SW 1271 (cell line): ENCODE results near the gene SRC.

Experiments used
- DNase-seq, 2 experiments: peaks; one replicate each; lab custom pipeline; 2025; lab: John Stamatoyannopoulos, UW

Gene SRC

DNA sequence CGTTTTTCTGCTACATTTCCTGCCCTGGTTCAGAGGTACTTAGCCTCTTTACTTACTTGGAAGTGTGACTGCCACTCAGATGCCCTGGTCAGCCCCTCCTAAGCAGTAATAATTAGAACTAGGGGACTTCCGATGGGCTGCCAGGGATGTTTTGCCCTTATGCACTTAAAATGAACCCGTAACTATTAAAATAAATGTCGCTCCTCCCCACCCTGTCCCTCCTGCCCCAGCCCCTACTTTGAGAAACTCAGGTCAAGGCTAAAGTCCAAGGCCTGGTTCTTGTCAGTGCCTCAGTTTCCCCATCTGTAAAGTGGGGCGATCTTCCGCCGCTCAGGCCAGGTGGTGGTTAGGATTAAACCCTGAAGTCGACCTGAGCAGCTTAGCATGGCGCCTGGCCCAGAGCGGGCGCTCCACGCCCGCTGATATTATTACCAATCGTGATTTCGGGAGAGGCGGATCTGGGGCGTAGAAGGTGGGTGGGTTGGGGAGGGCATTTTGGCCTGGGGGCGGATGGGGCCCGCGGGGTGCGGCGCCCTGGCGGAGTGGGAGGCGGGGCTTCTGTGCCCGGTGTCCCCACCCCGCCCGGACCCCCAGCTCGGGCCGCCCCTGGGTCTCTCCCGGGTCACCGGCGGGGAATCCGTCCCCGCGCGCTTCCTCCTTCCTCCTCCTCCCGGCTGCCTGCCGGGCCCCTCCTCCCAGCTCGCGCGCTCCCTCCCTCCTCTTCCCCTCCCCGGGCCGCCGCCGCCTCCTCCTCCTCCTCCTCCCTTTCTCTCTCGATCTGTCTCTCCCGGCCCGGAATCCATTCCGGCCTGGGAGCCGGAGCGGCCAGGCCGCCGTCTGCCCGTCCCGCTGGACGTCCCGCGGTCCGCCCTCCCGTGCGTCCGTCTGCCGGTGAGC, at the start of gene SRC:
Gene SRC (plus strand): TSS at position 802 of the 897 bp plus-strand sequence. CDS start 38,014 bp downstream, outside the sequence.
- peak in 1 of 2 experiments; percentile 41 for DNase-seq

GRCh38 chr20:37296371-37296770, 49.6 kb upstream of the SRC start:
- DNase-seq, result no peak

DNA sequence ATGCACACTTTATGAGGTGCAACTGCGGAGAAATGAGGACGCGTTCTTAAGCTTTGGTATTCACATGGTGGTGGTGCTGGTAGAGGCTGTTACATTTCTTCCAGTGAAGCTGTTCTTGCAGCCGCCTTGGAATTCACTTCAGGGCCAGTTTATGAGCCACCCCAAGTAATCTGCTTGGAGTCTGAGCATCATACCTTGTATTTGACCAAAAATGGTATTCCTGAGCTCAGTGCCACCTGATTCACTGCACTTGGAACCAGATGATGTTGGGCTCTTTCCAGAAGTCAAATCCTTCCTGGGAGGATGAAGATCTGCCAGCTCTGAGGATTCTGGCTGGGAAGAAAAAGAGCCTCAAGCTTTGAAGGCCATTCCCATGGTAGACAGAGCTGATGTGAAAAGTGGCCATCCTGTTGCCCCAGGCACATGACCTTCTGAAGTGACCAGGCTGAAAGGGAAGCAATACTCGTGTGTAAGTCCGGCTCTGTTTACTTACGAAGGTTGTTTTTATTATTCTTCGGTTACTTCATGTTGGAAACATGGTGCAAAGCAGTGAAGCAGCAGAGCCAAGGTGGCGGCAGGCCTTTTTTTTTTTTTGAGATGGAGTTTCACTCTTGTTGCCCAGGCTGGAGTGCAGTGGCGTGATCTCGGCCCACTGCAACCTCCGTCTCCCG, 48.7 kb upstream of the SRC start:
- DNase-seq, result no peak

- DNase-seq, result no peak
Observed at GRCh38 chr20:37298190-37298939, 47.6 kb upstream of the SRC start.

DNA sequence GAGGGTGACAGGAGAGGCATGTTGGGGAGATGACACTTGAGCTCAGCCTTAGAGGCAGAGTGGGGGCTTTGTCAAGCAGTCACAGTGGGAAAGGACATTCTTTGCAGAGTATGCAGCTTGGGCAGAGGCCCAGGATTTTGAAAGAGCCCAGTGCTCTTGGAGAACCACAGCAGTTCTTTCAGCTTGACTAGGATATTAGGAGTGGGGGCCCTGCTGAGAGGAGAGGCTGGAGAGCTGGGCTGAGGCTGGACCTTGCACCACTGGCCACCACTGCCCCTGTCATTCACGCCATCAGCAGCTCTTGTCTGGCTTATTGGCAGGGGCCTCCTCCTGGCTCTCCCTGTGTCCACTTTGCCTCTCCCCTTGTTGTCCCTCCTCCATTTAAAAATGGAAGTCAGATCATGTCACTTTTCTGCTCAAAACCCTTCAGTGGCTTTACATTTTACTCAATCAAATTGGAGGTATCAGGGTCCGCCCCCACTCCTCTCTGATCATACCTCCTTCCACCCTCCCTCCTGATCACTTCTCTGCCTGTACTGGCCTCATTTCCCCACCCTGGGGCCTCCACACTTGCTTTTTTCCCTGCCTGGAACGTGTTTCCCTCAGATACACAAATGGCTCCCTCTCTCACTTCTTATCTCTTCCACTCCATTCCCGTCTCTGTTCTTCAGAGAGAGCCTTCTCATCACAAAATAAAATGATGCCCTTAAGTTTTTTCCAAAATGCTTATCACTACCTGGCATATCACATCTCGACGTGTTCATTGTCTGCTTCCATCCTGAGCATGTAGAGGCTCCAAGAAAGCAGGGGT, 46.0 kb upstream of the SRC start:
- DNase-seq, result no peak

- no peak for DNase-seq
Observed at GRCh38 chr20:37301120-37301519, 44.8 kb upstream of the SRC start.

DNA sequence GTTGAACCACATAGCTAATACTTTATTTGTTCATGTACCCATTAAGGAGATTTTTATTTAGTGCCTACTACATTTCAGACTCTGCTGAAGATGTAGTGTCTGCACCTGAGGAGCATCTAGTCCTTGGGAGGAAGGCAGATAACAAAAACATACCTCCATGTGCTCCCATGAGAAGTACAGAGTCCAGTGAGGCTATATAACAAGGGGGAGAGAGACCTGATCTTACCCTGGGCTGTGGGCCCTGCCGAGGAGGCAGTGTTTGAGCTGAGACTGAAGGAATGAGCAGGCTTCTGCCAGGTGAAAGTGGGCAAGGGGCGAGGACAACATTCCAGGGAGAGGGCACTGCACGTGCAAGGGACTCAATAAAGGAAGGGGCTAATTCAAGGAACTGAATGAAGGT, 44.4 kb upstream of the SRC start:
- DNase-seq, result no peak

GRCh38 chr20:37302981-37303380, 43.0 kb upstream of the SRC start:
- no peak for DNase-seq

DNA sequence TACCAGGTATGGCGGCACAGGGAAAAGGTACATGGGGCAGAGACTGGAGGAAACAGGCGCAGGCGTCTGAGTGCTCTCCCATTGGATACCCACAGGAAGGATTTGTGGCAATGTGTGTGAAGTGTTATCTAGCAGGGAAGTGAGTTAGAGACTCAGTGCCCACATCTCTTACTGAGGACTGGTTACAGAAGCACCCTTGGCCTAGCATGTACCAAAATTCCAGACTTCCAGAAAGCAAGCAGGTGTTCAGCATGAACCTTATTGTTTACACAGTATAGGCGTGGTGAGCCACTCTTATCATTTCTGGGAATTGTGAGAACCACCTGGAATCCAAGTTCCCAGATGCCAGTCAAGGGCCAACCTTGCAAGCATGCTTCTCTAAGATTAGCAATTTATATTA, 42.3 kb upstream of the SRC start:
- no peak for DNase-seq

GRCh38 chr20:37305079-37305478, 40.9 kb upstream of the SRC start:
- no peak for DNase-seq

GRCh38 chr20:37305839-37306238, 40.1 kb upstream of the SRC start:
- DNase-seq, result no peak

- no peak for DNase-seq
Observed at GRCh38 chr20:37308086-37309050, 37.6 kb upstream of the SRC start.

- no peak for DNase-seq
Observed at GRCh38 chr20:37309290-37309689, 36.6 kb upstream of the SRC start.

GRCh38 chr20:37309936-37310590, 35.9 kb upstream of the SRC start:
- no peak for DNase-seq

GRCh38 chr20:37310951-37311350, 35.0 kb upstream of the SRC start:
- no peak for DNase-seq

GRCh38 chr20:37311710-37312355, 34.1 kb upstream of the SRC start:
- no peak for DNase-seq

DNA sequence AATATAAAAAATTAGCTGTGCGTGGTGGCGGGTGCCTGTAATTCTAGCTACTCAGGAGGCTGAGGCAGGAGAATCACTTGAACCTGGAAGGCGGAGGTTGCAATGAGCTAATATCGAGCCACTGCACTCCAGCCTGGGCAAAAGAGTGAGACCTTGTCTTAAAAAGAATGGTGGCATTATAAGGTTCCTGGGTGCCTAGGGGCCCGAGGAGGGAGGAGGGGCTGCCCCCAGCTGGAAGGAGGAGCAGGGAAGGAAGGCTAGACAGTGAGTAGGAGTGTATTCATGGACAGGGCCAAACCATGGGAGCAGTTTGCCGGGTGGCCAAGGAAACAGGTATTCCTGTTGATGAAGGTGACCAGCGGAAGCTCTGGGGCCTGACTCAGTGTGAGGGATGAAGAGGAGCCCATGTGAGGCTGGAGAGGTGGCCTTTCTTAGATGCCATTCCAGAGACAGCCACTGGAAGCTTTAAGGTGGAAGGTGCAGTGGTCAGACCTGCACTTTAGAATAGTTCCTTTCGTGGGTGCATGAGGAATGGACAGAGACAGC, 32.3 kb upstream of the SRC start:
- DNase-seq, result no peak

GRCh38 chr20:37314099-37314498, 31.8 kb upstream of the SRC start:
- DNase-seq, result no peak

DNA sequence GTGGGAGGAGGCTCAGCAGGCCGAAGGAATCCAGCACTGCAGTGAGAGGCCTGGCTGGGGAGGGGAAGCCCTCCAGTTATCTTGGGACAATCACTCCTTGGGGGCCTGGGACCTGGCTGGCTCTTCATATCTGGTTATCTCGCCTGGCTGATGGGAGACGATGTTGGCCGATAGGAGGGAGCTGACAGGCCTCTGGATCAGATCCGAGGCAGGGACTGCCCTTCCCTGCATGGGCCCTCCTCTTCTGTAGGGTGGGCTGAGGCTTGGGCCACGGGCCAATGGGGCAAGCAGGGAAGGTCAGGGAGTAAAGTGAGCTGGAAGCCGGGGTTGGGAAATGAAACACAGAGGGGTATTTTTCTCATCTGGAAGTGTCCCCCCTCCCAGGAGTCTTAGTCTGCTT, 31.3 kb upstream of the SRC start:
- no peak for DNase-seq
